NCI-H524 treated with DMSO at 0.1 percent for 48 hours (cell line): ENCODE measurements around the gene NT5C1A.

Experiments
- DNase-seq: peaks from one replicate; lab custom pipeline; 2025; lab: John Stamatoyannopoulos, UW

The NT5C1A gene

GRCh38 chr1:39671793-39672550 is at the start of gene NT5C1A:
Gene NT5C1A, minus strand, starts transcription at chr1:39672107. Its CDS starts 69 bp downstream, at chr1:39672038.
- no peak for DNase-seq

- DNase-seq, result no peak
Measured at GRCh38 chr1:39721664-39722063, 49.8 kb upstream of the NT5C1A start.

- DNase-seq, result peak; percentile 17
Measured at GRCh38 chr1:39720094-39720999, 48.4 kb upstream of the NT5C1A start.

GRCh38 chr1:39717809-39718208 is 45.9 kb upstream of the NT5C1A start:
- DNase-seq, result no peak

- DNase-seq, result no peak
Measured at GRCh38 chr1:39713557-39713956, 41.6 kb upstream of the NT5C1A start.

- no peak for DNase-seq
Measured at GRCh38 chr1:39711966-39712340, 40.0 kb upstream of the NT5C1A start.

GRCh38 chr1:39711104-39711965 is 39.4 kb upstream of the NT5C1A start:
- no peak for DNase-seq

- no peak for DNase-seq
Measured at GRCh38 chr1:39707506-39707905, 35.6 kb upstream of the NT5C1A start.

GRCh38 chr1:39704757-39705156 is 32.9 kb upstream of the NT5C1A start:
- DNase-seq, result no peak

- no peak for DNase-seq
Measured at GRCh38 chr1:39701049-39701439, 29.1 kb upstream of the NT5C1A start.

- no peak for DNase-seq
Measured at GRCh38 chr1:39700348-39700747, 28.4 kb upstream of the NT5C1A start.

- no peak for DNase-seq
Measured at GRCh38 chr1:39699419-39699818, 27.5 kb upstream of the NT5C1A start.

- DNase-seq, result no peak
Measured at GRCh38 chr1:39698568-39698967, 26.7 kb upstream of the NT5C1A start.

- DNase-seq, result no peak
Measured at GRCh38 chr1:39696448-39696847, 24.5 kb upstream of the NT5C1A start.

GRCh38 chr1:39695016-39695415 is 23.1 kb upstream of the NT5C1A start:
- no peak for DNase-seq

GRCh38 chr1:39694026-39694425 is 22.1 kb upstream of the NT5C1A start:
- no peak for DNase-seq

GRCh38 chr1:39692152-39693074 is 20.5 kb upstream of the NT5C1A start:
- DNase-seq, result no peak

GRCh38 chr1:39691383-39692151 is 19.7 kb upstream of the NT5C1A start, which contains the start of gene HPCAL4:
Gene HPCAL4, minus strand, starts transcription at chr1:39691433. Its CDS starts 6,830 bp downstream, at chr1:39684603.
- peak; percentile 42 for DNase-seq

- no peak for DNase-seq
Measured at GRCh38 chr1:39690794-39691382, 19.0 kb upstream of the NT5C1A start.

GRCh38 chr1:39690225-39690624 is 18.3 kb upstream of the NT5C1A start:
- DNase-seq, result no peak
